IMR-90 (cell line): Measurements from ENCODE around the gene SLC38A11. TPM values are rescaled to one million over a fixed set of nuclear protein-coding genes. Genes with fewer than 3 reads are reported as not detected.
"Not testable (repeated sequence)": the region's sequence is repeated elsewhere in the genome, so short reads cannot be mapped to it uniquely, and the experiment has no call there.

Source experiments
- ATAC-seq: fragments of 200-7000 bp; cut with Tn5 transposase; 2 replicates; pipeline ENCODE4 v1.9.1; 2020; ENCODE audit warnings: low read depth, mild to moderate bottlenecking, moderate library complexity
- BruUV-seq: library from RNA; stranded (reverse); fragments of 400-500 nt; replicated peaks from 2 replicates; lab custom pipeline; 2021; lab: Mats Ljungman, UMichigan
- CTCF ChIA-PET: fragments of 300-600 bp; formaldehyde crosslinking; extraction: SDS; loops from one replicate; lab custom pipeline; 2021; ENCODE audit warnings: antibody characterized with exemption; lab: Yijun Ruan, JAX
- POLR2A ChIA-PET: fragments of 300-600 bp; sonication (Branson Sonifier 250); formaldehyde crosslinking; loops from one replicate; lab custom pipeline; 2022; ENCODE audit warnings: antibody characterized with exemption; ENCODE audit not compliant: unreplicated experiment; lab: Charles Lee
- DNase-seq: peaks from one replicate; pipeline ENCODE4 v3.0.0; 2013
- H2AFZ ChIP-seq: replicated peaks from 2 replicates; pipeline ENCODE3; 2013; ENCODE audit warnings: low read length, mild to moderate bottlenecking; ENCODE audit not compliant: poor library complexity
- H2AK5ac ChIP-seq: 2 replicates; pipeline ENCODE4 v1.6.1; 2013; ENCODE audit warnings: low read depth, low read length, inconsistent platforms
- H2AK9ac ChIP-seq: replicated peaks from 2 replicates; pipeline ENCODE3; 2013; ENCODE audit warnings: mild to moderate bottlenecking, low read depth, low read length, moderate library complexity; ENCODE audit not compliant: poor library complexity
- H2BK120ac ChIP-seq: 2 replicates; pipeline ENCODE4 v1.6.1; 2013; ENCODE audit warnings: low read depth, low read length, inconsistent platforms
- H2BK15ac ChIP-seq: 3 replicates; pipeline ENCODE4 v1.6.1; 2013; ENCODE audit warnings: low read depth, low read length, inconsistent platforms
- H2BK20ac ChIP-seq: 2 replicates; pipeline ENCODE4 v1.6.1; 2013; ENCODE audit warnings: low read depth, mild to moderate bottlenecking, inconsistent platforms, low read length, moderate library complexity
- H2BK5ac ChIP-seq: 2 replicates; pipeline ENCODE4 v1.6.1; 2013; ENCODE audit warnings: mild to moderate bottlenecking, low read depth, low read length, inconsistent platforms; ENCODE audit not compliant: poor library complexity, severe bottlenecking
- H3K14ac ChIP-seq: replicated peaks from 2 replicates; pipeline ENCODE4 v1.6.1; 2013; ENCODE audit warnings: low read depth, low read length, inconsistent platforms
- H3K18ac ChIP-seq: 2 replicates; pipeline ENCODE4 v1.6.1; 2013; ENCODE audit warnings: low read depth, low read length, control low read depth
- H3K23ac ChIP-seq: 2 replicates; pipeline ENCODE4 v1.6.1; 2013; ENCODE audit warnings: low read depth, low read length, inconsistent platforms
- H3K27ac ChIP-seq: 2 replicates; pipeline ENCODE4 v1.5.1; 2013; ENCODE audit warnings: mild to moderate bottlenecking, control low read depth, low read length; ENCODE audit not compliant: insufficient read depth
- H3K27me3 ChIP-seq: 2 replicates; pipeline ENCODE4 v1.6.1; 2013; ENCODE audit warnings: low read length; ENCODE audit not compliant: control insufficient read depth, insufficient read depth
- H3K36me3 ChIP-seq: 2 replicates; pipeline ENCODE4 v1.6.1; 2013; ENCODE audit warnings: low read length, mixed read lengths; ENCODE audit not compliant: control insufficient read depth, insufficient read depth
- H3K4ac ChIP-seq: 2 replicates; pipeline ENCODE4 v1.6.1; 2013; ENCODE audit warnings: low read depth, low read length, inconsistent platforms
- H3K4me1 ChIP-seq: 2 replicates; pipeline ENCODE4 v1.6.1; 2013; ENCODE audit warnings: low read length, mixed read lengths; ENCODE audit not compliant: control insufficient read depth, insufficient read depth
- H3K4me2 ChIP-seq: 2 replicates; pipeline ENCODE4 v1.6.1; 2013; ENCODE audit warnings: low read depth, mild to moderate bottlenecking, control low read depth, low read length, moderate library complexity
- H3K4me3 ChIP-seq: 2 replicates; pipeline ENCODE4 v1.5.1; 2013; ENCODE audit warnings: low read depth, mild to moderate bottlenecking, control low read depth, low read length, moderate library complexity; ENCODE audit not compliant: insufficient read depth
- H3K56ac ChIP-seq: 2 replicates; pipeline ENCODE4 v1.6.1; 2013; ENCODE audit warnings: low read length, inconsistent platforms; ENCODE audit not compliant: insufficient read depth; ENCODE audit errors: extremely low read depth
- H3K79me1 ChIP-seq, 2 experiments: 2 replicates each; pipeline ENCODE4 v1.6.1; 2013; ENCODE audit warnings: low read length in 2 of 2, inconsistent platforms in 1 of 2, low read depth in 1 of 2
- H3K9ac ChIP-seq: 2 replicates; pipeline ENCODE4 v1.6.1; 2013; ENCODE audit warnings: low read depth, low read length, control low read depth
- H3K9me1 ChIP-seq: 2 replicates; pipeline ENCODE4 v1.6.1; 2013; ENCODE audit warnings: low read length, inconsistent platforms; ENCODE audit not compliant: insufficient read depth
- H3K9me3 ChIP-seq: 2 replicates; pipeline ENCODE4 v1.6.1; 2013; ENCODE audit warnings: low read length; ENCODE audit not compliant: control insufficient read depth, insufficient read depth
- H4K20me1 ChIP-seq: 2 replicates; pipeline ENCODE4 v1.6.1; 2013; ENCODE audit warnings: low read length, inconsistent platforms; ENCODE audit not compliant: insufficient read depth
- H4K5ac ChIP-seq: 2 replicates; pipeline ENCODE4 v1.6.1; 2013; ENCODE audit warnings: mild to moderate bottlenecking, low read depth, low read length, control low read depth
- H4K8ac ChIP-seq, 2 experiments: 2 replicates each; pipeline ENCODE4 v1.6.1; 2013; ENCODE audit warnings: low read depth in 2 of 2, low read length in 2 of 2, control low read depth in 1 of 2, inconsistent platforms in 1 of 2
- H4K91ac ChIP-seq: 2 replicates; pipeline ENCODE4 v1.6.1; 2013; ENCODE audit warnings: low read depth, low read length, inconsistent platforms; ENCODE audit not compliant: insufficient read depth
- NFE2L2 ChIP-seq: fragments of 150-350 bp; IDR thresholded peaks from 2 replicates; pipeline ENCODE4 v1.6.1; 2016; ENCODE audit warnings: low read depth, mild to moderate bottlenecking, low read length
- POLR2A ChIP-seq: IDR thresholded peaks from 2 replicates; pipeline ENCODE4 v1.6.1; 2012; ENCODE audit warnings: mild to moderate bottlenecking, low read depth, low read length
- RCOR1 ChIP-seq: IDR thresholded peaks from 2 replicates; pipeline ENCODE4 v1.6.1; 2012; ENCODE audit warnings: mild to moderate bottlenecking, low read length, improper control_type of control experiment; ENCODE audit not compliant: insufficient replicate concordance
- RFX5 ChIP-seq: IDR thresholded peaks from 2 replicates; pipeline ENCODE4 v1.8.0; 2012; ENCODE audit warnings: low read depth, mild to moderate bottlenecking, low read length, moderate library complexity
- SMC3 ChIP-seq: fragments of 150-350 bp; IDR thresholded peaks from 2 replicates; pipeline ENCODE4 v1.6.1; 2016; ENCODE audit warnings: low read depth, mild to moderate bottlenecking, antibody characterized with exemption, low read length, moderate library complexity
- USF2 ChIP-seq: fragments of 150-350 bp; IDR thresholded peaks from 2 replicates; pipeline ENCODE4 v1.6.1; 2017; ENCODE audit warnings: mild to moderate bottlenecking, antibody characterized with exemption, low read length, low read depth
- WGBS, 2 experiments: methylation state at CpG; one replicate each; pipeline versions ENCODE4 v1.1.5 to v1.1.7; 2013; ENCODE audit warnings: missing lambda C conversion rate in 2 of 2; ENCODE audit not compliant: insufficient read length in 1 of 2; ENCODE audit errors: extremely low coverage in 2 of 2; 5-methylcytosine and 5-hydroxymethylcytosine counted together
- dilution Hi-C: fragments of 300-500 bp; cut with HindIII; formaldehyde crosslinking; loops from one replicate; pipeline ENCODE4 v1.14.3; 2018; ENCODE audit warnings: low sequenced_read_pairs; ENCODE audit not compliant: unreplicated experiment
- in situ Hi-C: fragments of 300-500 bp; cut with MboI; formaldehyde crosslinking; loops from 3 replicates; pipeline ENCODE4 v1.14.3; 2019; ENCODE audit warnings: low sequenced_read_pairs, inconsistent platforms, mixed read lengths
- intact Hi-C: fragments of 100-400 bp; cut with micrococcal nuclease; formaldehyde crosslinking; loops from 2 replicates; pipeline ENCODE4 v1.10.0; 2022
- polyA plus RNA-seq, 3 experiments: library from polyadenylated mRNA; depleted of rRNA; stranded (reverse); fragments of >200 nt; gene quantifications; 2 replicates each; pipeline ENCODE4 v1.2.3, GENCODE V29; 2012; ENCODE audit warnings: low replicate concordance in 1 of 3
- total RNA-seq: library from RNA; depleted of rRNA; stranded (reverse); fragments of >200 nt; gene quantifications from 2 replicates; pipeline ENCODE4 v1.2.3, GENCODE V29; 2012

Gene SLC38A11
- total and polyA plus RNA-seq, 2 of the 4 experiments (the other 2 are of a cell fraction) = 0.18 to 0.21 TPM

- Histone ChIP-seq H2AK5ac (peak overlapping the region; percentile 67; the same call in 1 of the 2 replicates), H2BK20ac (peak overlapping the region; percentile 80; the same call in 1 of the 2 replicates), H3K14ac (no peak overlapping the region), H4K20me1 (no peaks in the 10 kb centered on the region), H3K4me3 (no peak overlapping the region), H4K91ac (no peak overlapping the region; the same call in 1 of the 2 replicates), H3K27me3 (no peaks in the 10 kb centered on the region), H3K23ac (no peak overlapping the region; the same call in 1 of the 2 replicates), H2BK5ac (no peak overlapping the region), H3K79me1 (no peaks in the 10 kb centered on the region), H2BK15ac (peak overlapping the region; percentile 92; the same call in 1 of the 3 replicates), H3K27ac (no peak overlapping the region), H4K5ac (no peak overlapping the region), H3K9ac (no peak overlapping the region), H2AFZ (no peak overlapping the region), H3K4ac (0 out of 2 replicates have a peak overlapping the region, but pooled peaks have one; percentile 13), H3K9me3 (no peaks in the 10 kb centered on the region), H4K8ac (no peak overlapping the region), H2BK120ac (peak overlapping the region; percentile 49), H3K4me2 (no peak overlapping the region), H3K9me1 (no peaks in the 10 kb centered on the region), H2AK9ac (no peak overlapping the region), H3K4me1 (peaks cover 7% of the 10 kb centered on the region), H3K56ac (no peak overlapping the region), H3K18ac (peak overlapping the region; percentile 23; the same call in 1 of the 2 replicates), H3K36me3 (no peaks in the 10 kb centered on the region)
- no CpG with 5 or more reads among the region's 2 CpGs for WGBS, 2 experiments
- dilution Hi-C loops (no loop called here), in situ Hi-C loops (no loop called here), intact Hi-C loops (no loop called here)
- no peak for DNase-seq
- ChIA-PET CTCF (no interaction called here), POLR2A (no interaction called here)
- ATAC-seq = no peak
- TF ChIP-seq SMC3 (no peak), NFE2L2 (no peak), POLR2A (no peak), RCOR1 (no peak), RFX5 (no peak), USF2 (no peak)
- BruUV-seq = no TSS peak
Observed at GRCh38 chr2:164979113-164979512, 23.8 kb upstream of the SLC38A11 start.

- H3K56ac ChIP-seq, H2AK5ac ChIP-seq, intact Hi-C loops, H3K14ac ChIP-seq, in situ Hi-C loops, H3K4me2 ChIP-seq, H2AK9ac ChIP-seq, H3K27me3 ChIP-seq, H3K4me1 ChIP-seq, H4K20me1 ChIP-seq, DNase-seq, H3K23ac ChIP-seq, H3K9ac ChIP-seq, H2AFZ ChIP-seq, dilution Hi-C loops, POLR2A ChIA-PET, H3K9me3 ChIP-seq, H3K4me3 ChIP-seq, BruUV-seq, H3K36me3 ChIP-seq, H3K9me1 ChIP-seq, H3K79me1 ChIP-seq: not testable (repeated sequence)
- Histone ChIP-seq H3K27ac (peak overlapping the region; percentile 65; the same call in 1 of the 2 replicates), H4K8ac (peak overlapping the region in 1 of 2 experiments; percentile 16; a peak in 2 of 4 replicates), H4K5ac (peak overlapping the region; percentile 6; the same call in 1 of the 2 replicates), H2BK120ac (peak overlapping the region; percentile 42; the same call in 1 of the 2 replicates), H4K91ac (peak overlapping the region; percentile 16; the same call in 1 of the 2 replicates), H2BK5ac (peak overlapping the region; percentile 28), H3K18ac (peak overlapping the region; percentile 61), H2BK20ac (peak overlapping the region; percentile 51; the same call in 1 of the 2 replicates), H3K4ac (peak overlapping the region; percentile 64), H2BK15ac (peak overlapping the region; percentile 61; the same call in 1 of the 3 replicates)
- no CpG with 5 or more reads among the region's 5 CpGs for WGBS, 2 experiments
- CTCF ChIA-PET = interaction anchor here (0.6 kb wide), 1 partner anchor 16 kb away, joined by 3 read pairs; no protein-coding TSS in a partner anchor
- ATAC-seq = peak; percentile 30
Observed at GRCh38 chr2:164976875-164977470, 21.6 kb upstream of the SLC38A11 start.
